K562 (cell line): Measurements from ENCODE around the gene OLIG1.

ENCODE experiments used
- CBX5 ChIP-seq: IDR thresholded peaks from 2 replicates; pipeline ENCODE4 v1.6.1; 2014; ENCODE audit warnings: low read depth, borderline replicate concordance
- CEBPB ChIP-seq: fragments of 450-650 bp; IDR thresholded peaks from 2 replicates; pipeline ENCODE4 v1.6.1; 2016; ENCODE audit warnings: missing genetic modification characterization, missing compliant biosample characterization
- CHD1 ChIP-seq: fragments of 200-600 bp; sonication (generic); IDR thresholded peaks from one replicate; pipeline ENCODE4 v1.6.1; 2012; ENCODE audit warnings: mild to moderate bottlenecking, moderate library complexity, low read length, inconsistent platforms
- ESRRB ChIP-seq: fragments of 250-450 bp; sonication (Bioruptor Pico); IDR thresholded peaks from 2 replicates; pipeline ENCODE4 v1.5.0; 2020; ENCODE audit warnings: mild to moderate bottlenecking, moderate library complexity, borderline replicate concordance
- FOS ChIP-seq: IDR thresholded peaks from 3 replicates; pipeline ENCODE4 v1.6.1; 2011; ENCODE audit not compliant: insufficient read length; ENCODE audit errors: extremely low read depth
- RFX5 ChIP-seq: IDR thresholded peaks from 2 replicates; pipeline ENCODE4 v1.6.1; 2011; ENCODE audit warnings: low read depth, mild to moderate bottlenecking, improper control_type of control experiment, low read length
- TCF7L2 ChIP-seq: fragments of 150-350 bp; IDR thresholded peaks from 2 replicates; pipeline ENCODE4 v1.6.1; 2016; ENCODE audit warnings: low read depth, mild to moderate bottlenecking, low read length, moderate library complexity
- TEAD2 ChIP-seq: fragments of 450-650 bp; IDR thresholded peaks from 2 replicates; pipeline ENCODE4 v1.6.1; 2016; ENCODE audit warnings: missing genetic modification characterization, control low read depth, missing compliant biosample characterization
- ZNF274 ChIP-seq: IDR thresholded peaks from 2 replicates; pipeline ENCODE4 v1.6.1; 2011; ENCODE audit warnings: low read depth, mild to moderate bottlenecking, low read length, moderate library complexity, borderline replicate concordance
- ZNF644 ChIP-seq: fragments of 200-800 bp; sonication (Bioruptor generic); IDR thresholded peaks from 2 replicates; pipeline ENCODE4 v1.6.1; 2016; ENCODE audit warnings: low read depth, missing genetic modification characterization, missing compliant biosample characterization
- TF ChIP-seq, protein P1 (sequence below): sonication (generic); formaldehyde crosslinking; IDR thresholded peaks from 2 replicates; pipeline ENCODE4 v1.8.0; 2022; ENCODE audit warnings: missing genetic modification reagents, mild to moderate bottlenecking, borderline replicate concordance
- TF ChIP-seq, protein P2 (sequence below): IDR thresholded peaks from 2 replicates; pipeline ENCODE4 v1.6.1; 2016; ENCODE audit warnings: missing genetic modification characterization, missing compliant biosample characterization

DNA sequence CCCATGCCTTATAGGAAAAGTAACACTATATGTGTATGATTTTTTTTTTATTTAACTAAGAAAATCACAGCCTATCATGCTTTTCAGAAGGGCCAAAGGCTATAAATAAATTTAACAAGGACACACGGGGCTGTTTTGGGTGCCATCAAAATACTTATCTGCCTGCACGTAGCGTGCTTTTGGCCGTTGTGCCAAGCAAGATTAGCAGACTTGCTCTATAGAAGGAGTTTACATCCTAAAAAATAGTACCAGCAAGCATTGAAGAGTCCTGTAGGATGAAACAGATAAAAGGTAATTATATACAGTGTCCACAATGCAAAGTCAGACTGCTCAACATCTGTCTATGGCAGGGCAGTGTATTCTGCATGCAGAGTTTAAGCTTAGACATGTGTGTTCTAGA lies 3.7 kb downstream of the OLIG1 start:
- no peak for TF ChIP-seq ESRRB (CRISPR knock-in tag)
- TF ChIP-seq TEAD2 (tag), result no peak
- no peak for TF ChIP-seq CBX5
- TF ChIP-seq ZNF644 (tag), result no peak
- TF ChIP-seq RFX5, result no peak
- TF ChIP-seq FOS, result no peak
- TF ChIP-seq CHD1, result no peak
- no peak for TF ChIP-seq TCF7L2
- TF ChIP-seq, protein P1, sequence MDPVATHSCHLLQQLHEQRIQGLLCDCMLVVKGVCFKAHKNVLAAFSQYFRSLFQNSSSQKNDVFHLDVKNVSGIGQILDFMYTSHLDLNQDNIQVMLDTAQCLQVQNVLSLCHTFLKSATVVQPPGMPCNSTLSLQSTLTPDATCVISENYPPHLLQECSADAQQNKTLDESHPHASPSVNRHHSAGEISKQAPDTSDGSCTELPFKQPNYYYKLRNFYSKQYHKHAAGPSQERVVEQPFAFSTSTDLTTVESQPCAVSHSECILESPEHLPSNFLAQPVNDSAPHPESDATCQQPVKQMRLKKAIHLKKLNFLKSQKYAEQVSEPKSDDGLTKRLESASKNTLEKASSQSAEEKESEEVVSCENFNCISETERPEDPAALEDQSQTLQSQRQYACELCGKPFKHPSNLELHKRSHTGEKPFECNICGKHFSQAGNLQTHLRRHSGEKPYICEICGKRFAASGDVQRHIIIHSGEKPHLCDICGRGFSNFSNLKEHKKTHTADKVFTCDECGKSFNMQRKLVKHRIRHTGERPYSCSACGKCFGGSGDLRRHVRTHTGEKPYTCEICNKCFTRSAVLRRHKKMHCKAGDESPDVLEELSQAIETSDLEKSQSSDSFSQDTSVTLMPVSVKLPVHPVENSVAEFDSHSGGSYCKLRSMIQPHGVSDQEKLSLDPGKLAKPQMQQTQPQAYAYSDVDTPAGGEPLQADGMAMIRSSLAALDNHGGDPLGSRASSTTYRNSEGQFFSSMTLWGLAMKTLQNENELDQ (CRISPR knock-in tag), result no peak
- TF ChIP-seq, protein P2, sequence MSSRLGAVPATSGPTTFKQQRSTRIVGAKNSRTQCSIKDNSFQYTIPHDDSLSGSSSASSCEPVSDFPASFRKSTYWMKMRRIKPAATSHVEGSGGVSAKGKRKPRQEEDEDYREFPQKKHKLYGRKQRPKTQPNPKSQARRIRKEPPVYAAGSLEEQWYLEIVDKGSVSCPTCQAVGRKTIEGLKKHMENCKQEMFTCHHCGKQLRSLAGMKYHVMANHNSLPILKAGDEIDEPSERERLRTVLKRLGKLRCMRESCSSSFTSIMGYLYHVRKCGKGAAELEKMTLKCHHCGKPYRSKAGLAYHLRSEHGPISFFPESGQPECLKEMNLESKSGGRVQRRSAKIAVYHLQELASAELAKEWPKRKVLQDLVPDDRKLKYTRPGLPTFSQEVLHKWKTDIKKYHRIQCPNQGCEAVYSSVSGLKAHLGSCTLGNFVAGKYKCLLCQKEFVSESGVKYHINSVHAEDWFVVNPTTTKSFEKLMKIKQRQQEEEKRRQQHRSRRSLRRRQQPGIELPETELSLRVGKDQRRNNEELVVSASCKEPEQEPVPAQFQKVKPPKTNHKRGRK (tag), result no peak
- TF ChIP-seq CEBPB (tag), result no peak
- TF ChIP-seq ZNF274, result no peak
